ENCODE data around the gene CEP112.

DNA sequence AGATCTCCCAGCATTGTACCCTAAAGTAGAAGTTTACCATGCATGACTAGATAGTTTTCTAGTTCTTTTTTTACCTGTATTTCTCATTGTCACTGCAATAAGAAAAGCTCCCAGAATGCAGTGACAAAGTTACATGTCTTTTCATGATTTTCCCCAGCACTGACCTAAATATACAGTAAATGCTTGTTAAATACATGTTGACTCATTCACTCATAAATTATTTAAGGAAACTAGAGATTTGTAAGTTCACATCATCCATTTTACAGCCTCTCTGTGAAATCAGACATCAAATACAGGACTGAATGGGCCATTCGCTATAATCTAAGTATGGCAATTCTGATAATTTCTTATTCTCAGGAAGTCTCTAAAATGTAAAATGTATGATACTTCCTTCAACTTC, 371.6 kb downstream of the CEP112 start:
- no peak for TF ChIP-seq EZH2 (IDR thresholded peaks at IDR 0.05; ENCODE audit: low read length)
- TF ChIP-seq, protein P1, sequence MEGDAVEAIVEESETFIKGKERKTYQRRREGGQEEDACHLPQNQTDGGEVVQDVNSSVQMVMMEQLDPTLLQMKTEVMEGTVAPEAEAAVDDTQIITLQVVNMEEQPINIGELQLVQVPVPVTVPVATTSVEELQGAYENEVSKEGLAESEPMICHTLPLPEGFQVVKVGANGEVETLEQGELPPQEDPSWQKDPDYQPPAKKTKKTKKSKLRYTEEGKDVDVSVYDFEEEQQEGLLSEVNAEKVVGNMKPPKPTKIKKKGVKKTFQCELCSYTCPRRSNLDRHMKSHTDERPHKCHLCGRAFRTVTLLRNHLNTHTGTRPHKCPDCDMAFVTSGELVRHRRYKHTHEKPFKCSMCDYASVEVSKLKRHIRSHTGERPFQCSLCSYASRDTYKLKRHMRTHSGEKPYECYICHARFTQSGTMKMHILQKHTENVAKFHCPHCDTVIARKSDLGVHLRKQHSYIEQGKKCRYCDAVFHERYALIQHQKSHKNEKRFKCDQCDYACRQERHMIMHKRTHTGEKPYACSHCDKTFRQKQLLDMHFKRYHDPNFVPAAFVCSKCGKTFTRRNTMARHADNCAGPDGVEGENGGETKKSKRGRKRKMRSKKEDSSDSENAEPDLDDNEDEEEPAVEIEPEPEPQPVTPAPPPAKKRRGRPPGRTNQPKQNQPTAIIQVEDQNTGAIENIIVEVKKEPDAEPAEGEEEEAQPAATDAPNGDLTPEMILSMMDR (optimal IDR thresholded peaks at IDR 0.05 in 1 of 3, IDR thresholded peaks at IDR 0.05 in 1 of 3, conservative IDR thresholded peaks at IDR 0.05 in 1 of 3; ENCODE audit: extremely low read depth in 1 of 3, insufficient read depth in 2 of 3, low read length in 3 of 3), result no peak

All from keratinocyte (primary cell).